ENCODE measurements around the gene MPHOSPH9. TPM values are rescaled to one million over a fixed set of nuclear protein-coding genes. Genes with fewer than 3 reads are reported as not detected.
A peak's percentile ranks its signal among the peaks of the same experiment; 100 is the strongest.

The MPHOSPH9 gene
- total and polyA plus RNA-seq, 8 donors, result 4.9 to 288 (median 45.3) TPM

GRCh38 chr12:123263196-123263817, 30.4 kb upstream of the MPHOSPH9 start:
- no peaks in the 10 kb centered on the region for H3K27me3 ChIP-seq
- H3K4me1 ChIP-seq, result peaks cover 12 to 33% (median 26%) of the 10 kb centered on the region in 4 donors
- H3K36me3 ChIP-seq, result peaks cover 59 to 95% (median 86%) of the 10 kb centered on the region in 4 donors
- intact Hi-C loops (cut with DNase I; ENCODE audit: low total_unique reads), result no loop called here
- TF ChIP-seq POLR2AphosphoS5 (IDR thresholded peaks at IDR 0.05), result no peak
- no peak overlapping the region for H3K4me3 ChIP-seq
- no peak overlapping the region for H3K27ac ChIP-seq
- H3K9me3 ChIP-seq, result no peaks in the 10 kb centered on the region
- WGBS, 5 donors, result 73 to 84% (median 81%) methylated on average over 8 of the region's 8 CpGs
- no peak for DNase-seq

GRCh38 chr12:123261196-123261595, 28.3 kb upstream of the MPHOSPH9 start:
- no peak for DNase-seq
- WGBS, 5 donors, result 92 to 97% (median 96%) methylated on average over 4 of the region's 4 CpGs
- H3K36me3 ChIP-seq, result peaks cover 60 to 100% (median 96%) of the 10 kb centered on the region in 4 donors
- intact Hi-C loops (cut with DNase I; ENCODE audit: low total_unique reads), result no loop called here
- no peak overlapping the region for H3K4me3 ChIP-seq
- no peak for TF ChIP-seq POLR2A (IDR thresholded peaks at IDR 0.05)
- no peak for TF ChIP-seq POLR2AphosphoS5 (IDR thresholded peaks at IDR 0.05)
- TF ChIP-seq EP300 (IDR thresholded peaks at IDR 0.05), result no peak
- no peak for TF ChIP-seq CTCF (IDR thresholded peaks at IDR 0.05)
- H3K27ac ChIP-seq, result no peak overlapping the region
- H3K4me1 ChIP-seq, result peaks cover 6 to 32% (median 26%) of the 10 kb centered on the region in 4 donors
- no peaks in the 10 kb centered on the region for H3K9me3 ChIP-seq
- no peaks in the 10 kb centered on the region for H3K27me3 ChIP-seq

GRCh38 chr12:123260081-123260480, 27.1 kb upstream of the MPHOSPH9 start:
- no peak for TF ChIP-seq EP300 (IDR thresholded peaks at IDR 0.05)
- no peak for TF ChIP-seq POLR2AphosphoS5 (IDR thresholded peaks at IDR 0.05)
- TF ChIP-seq POLR2A (IDR thresholded peaks at IDR 0.05), result no peak
- no peak for TF ChIP-seq CTCF (IDR thresholded peaks at IDR 0.05)
- intact Hi-C loops (cut with DNase I; ENCODE audit: low total_unique reads), result no loop called here
- no peaks in the 10 kb centered on the region for H3K9me3 ChIP-seq
- WGBS, 5 donors, result 28 to 63% (median 41%) methylated on average over 9 of the region's 9 CpGs
- H3K36me3 ChIP-seq, result peaks cover 66 to 100% (median 97%) of the 10 kb centered on the region in 4 donors
- DNase-seq, result no peak
- H3K27ac ChIP-seq, result peak overlapping the region; percentile 57 to 71 (median 69)
- no peaks in the 10 kb centered on the region for H3K27me3 ChIP-seq
- peaks cover 6 to 34% (median 28%) of the 10 kb centered on the region in 4 donors for H3K4me1 ChIP-seq
- no peak overlapping the region for H3K4me3 ChIP-seq

GRCh38 chr12:123258593-123258992, 25.7 kb upstream of the MPHOSPH9 start:
- Histone ChIP-seq H3K27me3 (no peaks in the 10 kb centered on the region), H3K36me3 (peaks cover 71 to 100% (median 97%) of the 10 kb centered on the region in 4 donors), H3K27ac (peak overlapping the region in 3 of 5 donors; percentile 69 to 70 (median 69)), H3K4me1 (peaks cover 18 to 49% (median 34%) of the 10 kb centered on the region in 4 donors), H3K4me3 (no peak overlapping the region), H3K9me3 (no peaks in the 10 kb centered on the region)
- TF ChIP-seq POLR2AphosphoS5 (IDR thresholded peaks at IDR 0.05), result no peak
- no peak for TF ChIP-seq EP300 (IDR thresholded peaks at IDR 0.05)
- no peak for TF ChIP-seq CTCF (IDR thresholded peaks at IDR 0.05)
- 52 to 87% (median 54%) methylated on average over 4 of the region's 4 CpGs for WGBS, 5 donors
- intact Hi-C loops (cut with DNase I; ENCODE audit: low total_unique reads), result no loop called here
- DNase-seq, result no peak

- peaks cover 41 to 66% (median 63%) of the 10 kb centered on the region in 4 donors for H3K36me3 ChIP-seq
- TF ChIP-seq EP300 (IDR thresholded peaks at IDR 0.05) (no peak), POLR2AphosphoS5 (IDR thresholded peaks at IDR 0.05) (no peak), POLR2A (IDR thresholded peaks at IDR 0.05) (no peak)
- DNase-seq, result no peak
- no peaks in the 10 kb centered on the region for H3K27me3 ChIP-seq
- H3K9me3 ChIP-seq, result no peaks in the 10 kb centered on the region
- H3K4me3 ChIP-seq, result no peak overlapping the region
- 61 to 72% (median 66%) methylated on average over 5 of the region's 5 CpGs for WGBS, 5 donors
- intact Hi-C loops (cut with DNase I; ENCODE audit: low total_unique reads), result no loop called here
- H3K27ac ChIP-seq, result peak overlapping the region in 1 of 5 donors; percentile 24
- H3K4me1 ChIP-seq, result peaks cover 40 to 80% (median 60%) of the 10 kb centered on the region in 4 donors
Measured at GRCh38 chr12:123254853-123255446, 22.0 kb upstream of the MPHOSPH9 start.

Data from stomach (tissue), 9 donors.